DMS79 treated with DMSO at 0.1 percent for 48 hours (cell line): ENCODE measurements around the gene SPOCK2.

Experiments
- DNase-seq: peaks from one replicate; lab custom pipeline; 2025; lab: John Stamatoyannopoulos, UW

SPOCK2 gene

GRCh38 chr10:72072046-72072445 lies 16.3 kb downstream of the SPOCK2 start:
- DNase-seq: no peak

- DNase-seq: peak; percentile 35
Observed at GRCh38 chr10:72069751-72070526, 18.4 kb downstream of the SPOCK2 start.

GRCh38 chr10:72068901-72069446 lies 19.4 kb downstream of the SPOCK2 start:
- DNase-seq: no peak

- DNase-seq: no peak
Observed at GRCh38 chr10:72068126-72068765, 20.1 kb downstream of the SPOCK2 start.

GRCh38 chr10:72067463-72068125 lies 20.8 kb downstream of the SPOCK2 start:
- DNase-seq: no peak

- peak; percentile 18 for DNase-seq
Observed at GRCh38 chr10:72066318-72067284, 21.8 kb downstream of the SPOCK2 start.

GRCh38 chr10:72065439-72066025 lies 22.8 kb downstream of the SPOCK2 start:
- DNase-seq: no peak

- DNase-seq: no peak
Observed at GRCh38 chr10:72063703-72064391, 24.5 kb downstream of the SPOCK2 start.

- DNase-seq: no peak
Observed at GRCh38 chr10:72062832-72063702, 25.3 kb downstream of the SPOCK2 start.

- DNase-seq: no peak
Observed at GRCh38 chr10:72062382-72062781, 26.0 kb downstream of the SPOCK2 start.

GRCh38 chr10:72061930-72062329 lies 26.4 kb downstream of the SPOCK2 start:
- DNase-seq: no peak

- no peak for DNase-seq
Observed at GRCh38 chr10:72061491-72061890, 26.9 kb downstream of the SPOCK2 start.

GRCh38 chr10:72059843-72060822 lies 28.2 kb downstream of the SPOCK2 start:
- no peak for DNase-seq

GRCh38 chr10:72058989-72059842 lies 29.1 kb downstream of the SPOCK2 start:
- DNase-seq: no peak

- no peak for DNase-seq
Observed at GRCh38 chr10:72058347-72058898, 29.9 kb downstream of the SPOCK2 start.

GRCh38 chr10:72056932-72057751 lies 31.2 kb downstream of the SPOCK2 start:
- no peak for DNase-seq
